ENCODE data around the gene EFNA5. TPM values are rescaled to one million over a fixed set of nuclear protein-coding genes. Genes with fewer than 3 reads are reported as not detected.

EFNA5 gene
- total RNA-seq, 1 donor from 2014 or later: 0.23 TPM

GRCh38 chr5:107652408-107652807 is 18.3 kb downstream of the EFNA5 start:
- intact Hi-C loops (cut with micrococcal nuclease): no loop called here

- intact Hi-C loops (cut with micrococcal nuclease): no loop called here
Observed at GRCh38 chr5:107651325-107651724, 19.4 kb downstream of the EFNA5 start.

GRCh38 chr5:107646418-107646817 is 24.3 kb downstream of the EFNA5 start:
- intact Hi-C loops (cut with micrococcal nuclease): no loop called here

GRCh38 chr5:107640568-107640967 is 30.2 kb downstream of the EFNA5 start:
- intact Hi-C loops (cut with micrococcal nuclease): no loop called here

- intact Hi-C loops (cut with micrococcal nuclease): no loop called here
Observed at GRCh38 chr5:107639990-107640389, 30.7 kb downstream of the EFNA5 start.

GRCh38 chr5:107636555-107636954 is 34.2 kb downstream of the EFNA5 start:
- intact Hi-C loops (cut with micrococcal nuclease): no loop called here

- intact Hi-C loops (cut with micrococcal nuclease): no loop called here
Observed at GRCh38 chr5:107636068-107636467, 34.7 kb downstream of the EFNA5 start.

GRCh38 chr5:107634981-107635848 is 35.5 kb downstream of the EFNA5 start:
- intact Hi-C loops (cut with micrococcal nuclease): no loop called here

- intact Hi-C loops (cut with micrococcal nuclease): no loop called here
Observed at GRCh38 chr5:107633171-107633901, 37.4 kb downstream of the EFNA5 start.

- intact Hi-C loops (cut with micrococcal nuclease): no loop called here
Observed at GRCh38 chr5:107631805-107632362, 38.9 kb downstream of the EFNA5 start.

- intact Hi-C loops (cut with micrococcal nuclease): no loop called here
Observed at GRCh38 chr5:107630184-107630583, 40.6 kb downstream of the EFNA5 start.

GRCh38 chr5:107624235-107624634 is 46.5 kb downstream of the EFNA5 start:
- intact Hi-C loops (cut with micrococcal nuclease): no loop called here

- intact Hi-C loops (cut with micrococcal nuclease): no loop called here
Observed at GRCh38 chr5:107621089-107621488, 49.6 kb downstream of the EFNA5 start.

- intact Hi-C loops (cut with micrococcal nuclease): no loop called here
Observed at GRCh38 chr5:107619781-107620180, 51.0 kb downstream of the EFNA5 start.

GRCh38 chr5:107618242-107618641 is 52.5 kb downstream of the EFNA5 start:
- intact Hi-C loops (cut with micrococcal nuclease): no loop called here

GRCh38 chr5:107617052-107617451 is 53.7 kb downstream of the EFNA5 start:
- intact Hi-C loops (cut with micrococcal nuclease): no loop called here

GRCh38 chr5:107616213-107616612 is 54.5 kb downstream of the EFNA5 start:
- intact Hi-C loops (cut with micrococcal nuclease): no loop called here

GRCh38 chr5:107615299-107615817 is 55.4 kb downstream of the EFNA5 start:
- intact Hi-C loops (cut with micrococcal nuclease): no loop called here

GRCh38 chr5:107612541-107612940 is 58.2 kb downstream of the EFNA5 start:
- intact Hi-C loops (cut with micrococcal nuclease): no loop called here

GRCh38 chr5:107610798-107611197 is 59.9 kb downstream of the EFNA5 start:
- intact Hi-C loops (cut with micrococcal nuclease): no loop called here

- intact Hi-C loops (cut with micrococcal nuclease): loop anchor here (10.0 kb wide), 1 partner anchor 137 kb away; no protein-coding TSS in a partner anchor
Observed at GRCh38 chr5:107607671-107608345, 62.9 kb downstream of the EFNA5 start.

Measured in T-helper 2 cell treated with Interferon-gamma antibody and Interleukin-4, amounts not matched to agents 100 ng/mL and 5 ng/mL, for 36 hours (primary cell).